A375 (cell line): Measurements from ENCODE around the gene FAM120C. TPM values are rescaled to one million over a fixed set of nuclear protein-coding genes. Genes with fewer than 3 reads are reported as not detected.

Experiments
- small RNA-seq: library from RNA; depleted of rRNA; stranded (forward); fragments of <200 nt; gene quantifications from one replicate; pipeline ENCODE3, GENCODE V24; 2014
- total RNA-seq: library from RNA; depleted of rRNA; stranded (reverse); fragments of >200 nt; shearing (Covaris generic); gene quantifications from 2 replicates; pipeline ENCODE4 v1.2.3, GENCODE V29; 2014; rRNA removed

FAM120C gene
- 16.6 and 18.8 TPM in 2 replicates for total RNA-seq

GRCh38 chrX:54182864-54183613 is at the start of gene FAM120C:
TSS of gene FAM120C (minus strand) at chrX:54183254. CDS start at chrX:54183198, 56 bp downstream.

GRCh38 chrX:54044126-54044876 is 138.8 kb downstream of the FAM120C start, which contains the start of gene PHF8:
TSS of gene PHF8 (minus strand) at chrX:54044473. CDS start at chrX:54042728, 1,745 bp downstream.

Small RNAs within 50 kb of the gene (small RNA-seq; reads per million reads assigned to genes)
- not detected for gene AL589872.1

Other genes starting within 250 kb of the FAM120C start
- 23.2 and 28.1 TPM in 2 replicates for gene PHF8, start 138.8 kb downstream of the FAM120C start, total RNA-seq
- 0.08 and 0.64 TPM in 2 replicates for gene WNK3, start 174.8 kb upstream of the FAM120C start, total RNA-seq